Germinal center (tissue), 1 donor: ENCODE results near the gene ARL10.
"Not testable (repeated sequence)": the region's sequence is repeated elsewhere in the genome, so short reads cannot be mapped to it uniquely, and the experiment has no call there.

Source experiments
- DNase-seq: peaks from one replicate; pipeline ENCODE4 v3.0.0; 2012; ENCODE audit warnings: mixed read lengths, low spot score

ARL10 gene

GRCh38 chr5:176388444-176389134 is 23.3 kb downstream of the ARL10 start, which contains the start of the genes HIGD2A and NOP16:
Gene HIGD2A (plus strand): TSS chr5:176388751. CDS start chr5:176388820, 69 bp downstream.
Gene NOP16 (minus strand): TSS chr5:176388598. CDS start chr5:176388539, 59 bp downstream.
- DNase-seq: peak; percentile 97

- DNase-seq: no peak
Observed at GRCh38 chr5:176389135-176390123, 24.1 kb downstream of the ARL10 start.

GRCh38 chr5:176391479-176391878 is 26.2 kb downstream of the ARL10 start:
- no peak for DNase-seq

GRCh38 chr5:176391999-176392398 is 26.7 kb downstream of the ARL10 start:
- DNase-seq: no peak

GRCh38 chr5:176392526-176392925 is 27.2 kb downstream of the ARL10 start:
- no peak for DNase-seq

- DNase-seq: no peak
Observed at GRCh38 chr5:176394096-176394495, 28.8 kb downstream of the ARL10 start.

- no peak for DNase-seq
Observed at GRCh38 chr5:176394881-176395675, 29.8 kb downstream of the ARL10 start.

GRCh38 chr5:176396330-176396729 is 31.0 kb downstream of the ARL10 start:
- no peak for DNase-seq

GRCh38 chr5:176397736-176398420 is 32.6 kb downstream of the ARL10 start:
- DNase-seq: no peak

GRCh38 chr5:176400382-176401156 is 35.3 kb downstream of the ARL10 start:
- no peak for DNase-seq

- DNase-seq: no peak
Observed at GRCh38 chr5:176401281-176402205, 36.3 kb downstream of the ARL10 start.

- no peak for DNase-seq
Observed at GRCh38 chr5:176405656-176406435, 40.6 kb downstream of the ARL10 start.

GRCh38 chr5:176406436-176407052 is 41.3 kb downstream of the ARL10 start:
- DNase-seq: no peak

- DNase-seq: no peak
Observed at GRCh38 chr5:176407456-176408251, 42.4 kb downstream of the ARL10 start.

GRCh38 chr5:176408252-176408573 is 42.9 kb downstream of the ARL10 start:
- DNase-seq: not testable (repeated sequence)

- no peak for DNase-seq
Observed at GRCh38 chr5:176408590-176408989, 43.3 kb downstream of the ARL10 start.

- DNase-seq: no peak
Observed at GRCh38 chr5:176409765-176410164, 44.5 kb downstream of the ARL10 start.
